KMS-11 (cell line): ENCODE data around the gene KCND3.

Experiments
- H2AFZ ChIP-seq: fragments of 200-600 bp; sonication (generic); 2 replicates; pipeline ENCODE4 v1.6.1; 2016; ENCODE audit warnings: antibody characterized with exemption, mixed run types, low read depth
- H3K27ac ChIP-seq: fragments of 200-600 bp; sonication (generic); 2 replicates; pipeline ENCODE4 v1.6.1; 2016; ENCODE audit warnings: mild to moderate bottlenecking, mixed run types
- H3K27me3 ChIP-seq: fragments of 200-600 bp; sonication (generic); 2 replicates; pipeline ENCODE4 v1.6.1; 2017; ENCODE audit warnings: mild to moderate bottlenecking, low read depth, mixed run types, moderate library complexity; ENCODE audit not compliant: insufficient read depth
- H3K36me3 ChIP-seq: fragments of 200-600 bp; sonication (generic); 2 replicates; pipeline ENCODE4 v1.6.1; 2017; ENCODE audit warnings: mild to moderate bottlenecking, mixed run types; ENCODE audit not compliant: insufficient read depth
- H3K4me1 ChIP-seq: fragments of 200-600 bp; sonication (generic); 2 replicates; pipeline ENCODE4 v1.6.1; 2016; ENCODE audit warnings: mild to moderate bottlenecking, low read depth, mixed run types; ENCODE audit not compliant: poor library complexity, severe bottlenecking
- H3K4me2 ChIP-seq: fragments of 200-600 bp; sonication (generic); 2 replicates; pipeline ENCODE4 v1.7.0; 2016; ENCODE audit warnings: mild to moderate bottlenecking, mixed run types
- H3K4me3 ChIP-seq: fragments of 200-600 bp; sonication (generic); IDR thresholded peaks from 2 replicates; pipeline ENCODE4 v1.6.1; 2017; ENCODE audit warnings: low read depth, low read length, mixed read lengths; ENCODE audit not compliant: insufficient read depth
- H3K79me2 ChIP-seq: fragments of 200-600 bp; sonication (generic); 2 replicates; pipeline ENCODE4 v1.6.1; 2016; ENCODE audit warnings: low read depth, mixed run types; ENCODE audit not compliant: insufficient read depth
- H3K9ac ChIP-seq: fragments of 200-600 bp; sonication (generic); 2 replicates; pipeline ENCODE4 v1.6.1; 2016; ENCODE audit warnings: mild to moderate bottlenecking, mixed run types
- H4K20me1 ChIP-seq: fragments of 200-600 bp; sonication (generic); 2 replicates; pipeline ENCODE4 v1.6.1; 2016; ENCODE audit warnings: mild to moderate bottlenecking, mixed run types; ENCODE audit not compliant: insufficient read depth
- TF ChIP-seq, protein P1 (sequence below): fragments of 200-600 bp; sonication (generic); conservative IDR thresholded peaks from 2 replicates; pipeline ENCODE4 v1.6.1; 2017; ENCODE audit warnings: low read depth, mild to moderate bottlenecking, antibody characterized with exemption, low read length, moderate library complexity, mixed read lengths

The KCND3 gene

DNA sequence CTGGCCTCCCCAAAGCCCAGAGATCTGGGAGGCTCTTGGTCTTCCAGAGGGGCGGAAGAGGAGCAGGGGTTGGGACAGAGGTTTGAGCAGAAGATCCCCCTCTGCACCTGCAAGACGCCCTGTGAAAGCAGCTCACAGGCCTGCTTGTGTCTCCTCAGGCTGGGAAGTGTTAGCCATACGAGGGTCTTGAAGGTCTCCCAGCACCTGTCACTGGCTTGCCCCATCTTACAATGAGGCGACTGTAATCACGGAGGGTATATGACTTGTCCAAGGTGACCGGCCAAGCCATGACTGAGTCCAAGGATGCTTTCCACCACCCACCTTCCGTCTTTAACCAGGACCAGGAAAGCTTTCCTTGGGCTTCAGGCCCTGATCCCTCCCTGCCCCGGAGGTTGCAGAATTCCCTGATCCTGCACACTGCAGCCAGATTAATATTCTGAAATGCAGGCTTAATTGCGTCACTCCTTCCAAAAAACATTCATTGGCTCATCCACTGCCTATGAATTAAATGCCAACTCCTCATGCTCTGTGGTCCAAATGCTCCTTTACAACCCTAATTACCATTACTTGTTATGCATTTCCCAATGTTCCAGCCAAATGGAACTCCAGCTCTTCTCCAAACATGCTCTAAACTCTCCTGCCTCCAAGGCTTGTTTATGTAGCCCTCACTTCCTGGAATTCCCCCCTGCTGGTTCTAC, 169.8 kb downstream of the KCND3 start:
- Histone ChIP-seq H4K20me1 (no peaks in the 10 kb centered on the region), H3K27me3 (no peaks in the 10 kb centered on the region), H3K4me2 (no peak overlapping the region), H3K79me2 (no peaks in the 10 kb centered on the region), H3K36me3 (no peaks in the 10 kb centered on the region), H3K4me1 (no peaks in the 10 kb centered on the region), H3K9ac (no peak overlapping the region), H2AFZ (no peak overlapping the region), H3K4me3 (no peak overlapping the region), H3K27ac (no peak overlapping the region)
- TF ChIP-seq, protein P1, sequence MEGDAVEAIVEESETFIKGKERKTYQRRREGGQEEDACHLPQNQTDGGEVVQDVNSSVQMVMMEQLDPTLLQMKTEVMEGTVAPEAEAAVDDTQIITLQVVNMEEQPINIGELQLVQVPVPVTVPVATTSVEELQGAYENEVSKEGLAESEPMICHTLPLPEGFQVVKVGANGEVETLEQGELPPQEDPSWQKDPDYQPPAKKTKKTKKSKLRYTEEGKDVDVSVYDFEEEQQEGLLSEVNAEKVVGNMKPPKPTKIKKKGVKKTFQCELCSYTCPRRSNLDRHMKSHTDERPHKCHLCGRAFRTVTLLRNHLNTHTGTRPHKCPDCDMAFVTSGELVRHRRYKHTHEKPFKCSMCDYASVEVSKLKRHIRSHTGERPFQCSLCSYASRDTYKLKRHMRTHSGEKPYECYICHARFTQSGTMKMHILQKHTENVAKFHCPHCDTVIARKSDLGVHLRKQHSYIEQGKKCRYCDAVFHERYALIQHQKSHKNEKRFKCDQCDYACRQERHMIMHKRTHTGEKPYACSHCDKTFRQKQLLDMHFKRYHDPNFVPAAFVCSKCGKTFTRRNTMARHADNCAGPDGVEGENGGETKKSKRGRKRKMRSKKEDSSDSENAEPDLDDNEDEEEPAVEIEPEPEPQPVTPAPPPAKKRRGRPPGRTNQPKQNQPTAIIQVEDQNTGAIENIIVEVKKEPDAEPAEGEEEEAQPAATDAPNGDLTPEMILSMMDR, result no peak

DNA sequence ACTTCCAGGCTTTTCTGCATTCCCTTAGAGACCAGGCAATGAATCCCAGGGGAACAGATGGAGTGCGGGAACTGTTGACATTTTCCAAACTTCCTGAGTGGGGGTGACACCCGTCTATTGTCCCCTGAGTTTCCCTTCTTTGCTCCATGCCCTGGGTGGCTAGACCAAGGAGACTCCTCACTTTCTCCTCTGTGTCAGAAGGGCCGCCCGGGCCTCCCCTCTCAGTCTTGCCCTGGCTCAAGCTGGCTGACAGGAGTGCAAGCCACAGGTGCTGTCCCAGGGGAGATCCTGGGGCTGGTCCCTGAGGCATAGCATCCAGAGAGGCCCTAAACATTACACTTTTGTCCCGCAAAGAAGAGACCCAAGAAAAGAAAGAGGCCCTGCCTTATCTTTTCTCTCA, 170.9 kb downstream of the KCND3 start:
- Histone ChIP-seq H2AFZ (no peak overlapping the region), H3K27ac (no peak overlapping the region), H3K9ac (no peak overlapping the region), H3K4me2 (no peak overlapping the region), H4K20me1 (no peaks in the 10 kb centered on the region), H3K27me3 (no peaks in the 10 kb centered on the region), H3K4me3 (no peak overlapping the region), H3K79me2 (no peaks in the 10 kb centered on the region), H3K36me3 (no peaks in the 10 kb centered on the region), H3K4me1 (no peaks in the 10 kb centered on the region)
- TF ChIP-seq, protein P1, result no peak

DNA sequence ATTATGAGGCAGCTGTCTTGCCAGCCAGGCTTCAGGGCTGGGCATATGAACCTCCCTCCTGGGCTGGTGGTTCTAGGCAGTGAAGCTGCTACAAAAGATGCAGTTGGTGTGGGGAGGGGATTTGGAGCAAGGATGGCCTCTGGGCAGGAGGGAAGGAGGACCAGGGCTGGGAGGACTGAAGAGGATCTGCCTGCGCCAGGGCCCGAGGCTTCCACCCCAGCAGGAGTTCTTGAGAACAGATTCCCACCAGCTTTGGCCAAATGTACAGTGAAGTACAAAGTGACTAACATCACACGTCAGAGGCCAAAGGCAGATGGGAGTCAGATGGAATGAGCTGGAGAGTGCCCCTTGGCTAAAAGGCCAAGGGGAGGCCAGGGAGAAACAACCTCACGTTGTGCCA, 171.4 kb downstream of the KCND3 start:
- no peaks in the 10 kb centered on the region for H3K36me3 ChIP-seq
- TF ChIP-seq, protein P1, result no peak
- H4K20me1 ChIP-seq, result no peaks in the 10 kb centered on the region

DNA sequence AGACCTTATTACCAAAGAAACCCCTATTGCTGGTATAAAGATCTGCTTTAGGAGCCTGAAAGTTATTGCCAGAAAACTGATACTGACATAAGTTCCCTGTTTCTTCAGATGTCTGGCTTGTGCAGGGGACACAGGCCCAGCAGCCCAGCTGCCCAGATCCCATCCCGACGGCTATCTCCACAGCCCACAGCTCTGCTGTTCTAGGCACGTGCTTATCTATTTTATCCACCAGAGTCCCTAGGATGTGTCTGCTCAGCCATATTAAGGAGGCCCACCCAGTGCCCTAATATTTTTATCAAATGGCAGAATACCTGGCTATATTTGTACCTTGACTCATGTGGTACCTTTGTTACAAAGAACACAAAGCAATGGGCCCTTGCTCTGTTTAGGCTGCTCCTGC, 174.8 kb downstream of the KCND3 start:
- Histone ChIP-seq H3K9ac (no peak overlapping the region), H3K4me1 (no peaks in the 10 kb centered on the region), H3K79me2 (no peaks in the 10 kb centered on the region), H4K20me1 (no peaks in the 10 kb centered on the region), H3K27me3 (no peaks in the 10 kb centered on the region), H2AFZ (no peak overlapping the region), H3K4me3 (no peak overlapping the region), H3K36me3 (no peaks in the 10 kb centered on the region), H3K27ac (no peak overlapping the region), H3K4me2 (no peak overlapping the region)
- TF ChIP-seq, protein P1, result no peak

More for the DNA sequence above, 171.4 kb downstream of the KCND3 start:
- H3K4me2 ChIP-seq, result no peak overlapping the region
- H2AFZ ChIP-seq, result no peak overlapping the region
- H3K27me3 ChIP-seq, result no peaks in the 10 kb centered on the region
- H3K4me1 ChIP-seq, result no peaks in the 10 kb centered on the region
- no peak overlapping the region for H3K27ac ChIP-seq
- no peaks in the 10 kb centered on the region for H3K79me2 ChIP-seq
- no peak overlapping the region for H3K4me3 ChIP-seq
- no peak overlapping the region for H3K9ac ChIP-seq
